Esophagus muscularis mucosa (tissue), 4 donors: Measurements from ENCODE around the gene MRPL24. TPM values are rescaled to one million over a fixed set of nuclear protein-coding genes. Genes with fewer than 3 reads are reported as not detected.

Experiments used
- DNase-seq: peaks from one replicate; pipeline ENCODE4 v3.0.0-alpha.2; 2017; ENCODE audit errors: extremely low spot score
- H3K27ac ChIP-seq, 4 donors: fragments of 200-600 bp; sonication (generic); replicated peaks in 1 of 4; 1 replicate in 3 of 4; 2 replicates in 1 of 4; pipeline ENCODE4 v1.5.1; 2016 to 2019; ENCODE audit warnings: mild to moderate bottlenecking in 1 of 4
- H3K27me3 ChIP-seq, 4 donors: fragments of 200-600 bp; sonication (generic); one replicate each; pipeline versions ENCODE4 v1.5.1 to v1.6.0; 2016 to 2019
- H3K36me3 ChIP-seq, 4 donors: fragments of 200-600 bp; sonication (generic); one replicate each; pipeline ENCODE4 v1.5.1; 2016 to 2019
- H3K4me1 ChIP-seq, 4 donors: fragments of 200-600 bp; sonication (generic); one replicate each; pipeline ENCODE4 v1.5.1; 2016 to 2019
- H3K4me3 ChIP-seq, 4 donors: fragments of 200-600 bp; sonication (generic); 1 replicate in 2 of 4; 2 replicates in 2 of 4; pipeline ENCODE4 v1.5.1; 2016 to 2019; ENCODE audit warnings: mild to moderate bottlenecking in 4 of 4, moderate library complexity in 1 of 4
- H3K9me3 ChIP-seq, 4 donors: fragments of 200-600 bp; sonication (generic); 1 replicate in 3 of 4; 2 replicates in 1 of 4; pipeline ENCODE4 v1.5.1; 2016 to 2019
- CTCF ChIP-seq, 3 experiments: fragments of 200-600 bp in 2 of 3; fragments of 450-650 bp in 1 of 3; sonication (generic) in 2 of 3; IDR thresholded peaks; one replicate each; pipeline ENCODE4 v1.5.1; 2017 to 2019; ENCODE audit warnings: antibody characterized with exemption in 3 of 3, mild to moderate bottlenecking in 2 of 3, moderate library complexity in 1 of 3
- EP300 ChIP-seq: sonication (generic); formaldehyde crosslinking; IDR thresholded peaks from one replicate; pipeline ENCODE4 v1.6.1; 2017; ENCODE audit warnings: antibody characterized with exemption
- POLR2A ChIP-seq: fragments of 450-650 bp; IDR thresholded peaks from one replicate; pipeline ENCODE4 v1.6.1; 2017; ENCODE audit warnings: antibody characterized with exemption, moderate library complexity, mild to moderate bottlenecking, low read depth
- POLR2AphosphoS5 ChIP-seq, 2 donors: sonication (generic); formaldehyde crosslinking; IDR thresholded peaks; one replicate each; pipeline ENCODE4 v1.6.1; 2017; ENCODE audit warnings: antibody characterized with exemption in 2 of 2
- WGBS: methylation state at CpG from one replicate; pipeline ENCODE4 v1.1.5; 2018; 5-methylcytosine and 5-hydroxymethylcytosine counted together
- intact Hi-C: fragments of 100-400 bp; cut with DNase I; formaldehyde crosslinking; loops from one replicate; pipeline ENCODE4 v1.15.1; 2023
- total RNA-seq, 4 donors: library from RNA; depleted of rRNA; stranded (reverse); fragments of >200 nt; gene quantifications; one replicate each; pipeline versions ENCODE4 v1.1.0 to v1.2.1, GENCODE V29; 2016

Gene MRPL24
- total RNA-seq, 4 donors from 2014 or later: 43.5 to 67.4 (median 62.4) TPM

- TF ChIP-seq EP300: no peak
- TF ChIP-seq POLR2A: no peak
- TF ChIP-seq CTCF (IDR thresholded peaks at IDR 0.05): no peak
- TF ChIP-seq POLR2AphosphoS5 (IDR thresholded peaks at IDR 0.05): no peak
- intact Hi-C loops: no loop called here
- H3K27me3 ChIP-seq: no peaks in the 10 kb centered on the region
- H3K9me3 ChIP-seq: no peaks in the 10 kb centered on the region
- 84% methylated on average over 6 of the region's 6 CpGs for WGBS
- H3K4me1 ChIP-seq: peaks cover 4 to 15% (median 11%) of the 10 kb centered on the region in 4 donors
- no peak overlapping the region for H3K4me3 ChIP-seq
- H3K36me3 ChIP-seq: peaks cover 43 to 81% (median 66%) of the 10 kb centered on the region in 4 donors
- no peak overlapping the region for H3K27ac ChIP-seq
- DNase-seq: no peak
These were observed 44.6 kb upstream of the MRPL24 start for GRCh38 chr1:156785458-156785857.

GRCh38 chr1:156781585-156782186, 40.8 kb upstream of the MRPL24 start:
- H3K27ac ChIP-seq: no peak overlapping the region
- H3K36me3 ChIP-seq: peaks cover 21 to 46% (median 39%) of the 10 kb centered on the region in 4 donors
- H3K4me3 ChIP-seq: no peak overlapping the region
- H3K9me3 ChIP-seq: no peaks in the 10 kb centered on the region
- DNase-seq: no peak
- no peak for TF ChIP-seq EP300
- TF ChIP-seq CTCF (IDR thresholded peaks at IDR 0.05): no peak
- TF ChIP-seq POLR2A: no peak
- TF ChIP-seq POLR2AphosphoS5 (IDR thresholded peaks at IDR 0.05): no peak
- intact Hi-C loops: no loop called here
- H3K4me1 ChIP-seq: peaks cover 14 to 31% (median 29%) of the 10 kb centered on the region in 4 donors
- no peaks in the 10 kb centered on the region for H3K27me3 ChIP-seq

GRCh38 chr1:156777573-156777972, 36.7 kb upstream of the MRPL24 start:
- intact Hi-C loops: no loop called here
- WGBS: 47% methylated on average over 1 of the region's 1 CpG
- H3K4me3 ChIP-seq: no peak overlapping the region

GRCh38 chr1:156776942-156777341, 36.1 kb upstream of the MRPL24 start:
- Histone ChIP-seq H3K9me3 (no peaks in the 10 kb centered on the region), H3K27me3 (no peaks in the 10 kb centered on the region), H3K36me3 (peaks cover 0 to 5% (median under 1%) of the 10 kb centered on the region in 4 donors), H3K27ac (no peak overlapping the region), H3K4me3 (no peak overlapping the region), H3K4me1 (peaks cover 29 to 63% (median 57%) of the 10 kb centered on the region in 4 donors)
- no peak for DNase-seq
- 70% methylated on average over 4 of the region's 4 CpGs for WGBS
- intact Hi-C loops: no loop called here
- TF ChIP-seq POLR2A (no peak), CTCF (IDR thresholded peaks at IDR 0.05) (no peak), EP300 (no peak), POLR2AphosphoS5 (IDR thresholded peaks at IDR 0.05) (no peak)

More at GRCh38 chr1:156777573-156777972, 36.7 kb upstream of the MRPL24 start:
- TF ChIP-seq CTCF (IDR thresholded peaks at IDR 0.05) (no peak), EP300 (no peak), POLR2A (no peak), POLR2AphosphoS5 (IDR thresholded peaks at IDR 0.05) (no peak)
- DNase-seq: no peak
- H3K27ac ChIP-seq: no peak overlapping the region
- H3K4me1 ChIP-seq: peaks cover 27 to 62% (median 55%) of the 10 kb centered on the region in 4 donors
- H3K27me3 ChIP-seq: no peaks in the 10 kb centered on the region
- H3K9me3 ChIP-seq: no peaks in the 10 kb centered on the region
- H3K36me3 ChIP-seq: peaks cover 0 to 7% (median 4%) of the 10 kb centered on the region in 4 donors

- peaks cover 33 to 69% (median 60%) of the 10 kb centered on the region in 4 donors for H3K4me1 ChIP-seq
- H3K9me3 ChIP-seq: no peaks in the 10 kb centered on the region
- peaks cover 0 to 16% (median 3%) of the 10 kb centered on the region in 4 donors for H3K36me3 ChIP-seq
- 85% methylated on average over 5 of the region's 5 CpGs for WGBS
- intact Hi-C loops: no loop called here
- no peak for TF ChIP-seq EP300
- TF ChIP-seq CTCF (IDR thresholded peaks at IDR 0.05): no peak
- TF ChIP-seq POLR2AphosphoS5 (IDR thresholded peaks at IDR 0.05): no peak
- no peak for TF ChIP-seq POLR2A
- H3K27ac ChIP-seq: no peak overlapping the region
- no peaks in the 10 kb centered on the region for H3K27me3 ChIP-seq
- no peak for DNase-seq
- no peak overlapping the region for H3K4me3 ChIP-seq
These were observed 34.9 kb upstream of the MRPL24 start for GRCh38 chr1:156775799-156776198.
